M059J (cell line): ENCODE results near the gene KCNG2. TPM values are rescaled to one million over a fixed set of nuclear protein-coding genes. Genes with fewer than 3 reads are reported as not detected.

Experiments used
- DNase-seq: peaks from one replicate; pipeline ENCODE4 v3.0.0-alpha.2; 2012; ENCODE audit warnings: low read depth
- total RNA-seq: library from RNA; depleted of rRNA; stranded (reverse); fragments of >200 nt; shearing (Covaris generic); gene quantifications from 2 replicates; pipeline ENCODE4 v1.2.3, GENCODE V29; 2014

The KCNG2 gene
- total RNA-seq, 1 experiment from 2014 or later = not detected

DNA sequence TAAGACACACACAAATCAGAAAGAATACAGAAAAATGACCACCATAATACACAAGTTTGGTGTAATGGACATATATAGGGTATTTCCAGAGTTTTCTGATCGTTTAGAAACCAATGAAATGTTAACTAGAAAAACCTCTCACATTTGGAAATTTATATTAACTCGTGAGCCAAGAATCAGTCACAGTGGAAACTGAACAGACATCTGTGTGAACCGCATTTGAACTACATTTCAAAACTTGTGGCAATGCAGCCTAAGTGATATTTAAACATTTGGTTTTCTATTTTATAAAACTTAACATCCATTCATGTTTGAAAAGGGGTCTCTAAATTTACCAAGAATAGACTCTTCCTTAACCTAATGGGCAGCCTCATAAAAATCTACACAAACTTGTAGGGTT lies 29.0 kb upstream of the KCNG2 start:
- no peak for DNase-seq

- DNase-seq = no peak
These were observed 27.8 kb upstream of the KCNG2 start for GRCh38 chr18:79769698-79770500.

DNA sequence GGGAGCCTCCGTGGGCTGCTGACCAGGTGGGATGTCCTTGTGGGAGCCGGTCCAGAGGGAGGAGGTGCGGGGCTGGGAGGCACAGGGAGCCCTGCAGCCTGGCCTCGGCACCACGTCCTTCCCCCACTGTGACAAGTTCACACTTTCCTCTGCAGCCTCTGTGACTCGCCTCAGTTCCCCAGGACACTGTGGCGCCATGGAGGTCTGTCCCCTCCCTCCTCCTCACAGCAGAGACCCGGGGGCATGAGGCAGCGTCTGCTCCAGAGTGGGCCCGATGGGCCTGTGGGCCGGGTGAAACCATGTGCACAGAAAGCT lies 27.3 kb upstream of the KCNG2 start:
- no peak for DNase-seq

- DNase-seq = no peak
These were observed 26.9 kb upstream of the KCNG2 start for GRCh38 chr18:79770826-79771225.

GRCh38 chr18:79771446-79772107 lies 26.2 kb upstream of the KCNG2 start:
- no peak for DNase-seq

- DNase-seq = no peak
These were observed 25.5 kb upstream of the KCNG2 start for GRCh38 chr18:79772108-79772864.

DNA sequence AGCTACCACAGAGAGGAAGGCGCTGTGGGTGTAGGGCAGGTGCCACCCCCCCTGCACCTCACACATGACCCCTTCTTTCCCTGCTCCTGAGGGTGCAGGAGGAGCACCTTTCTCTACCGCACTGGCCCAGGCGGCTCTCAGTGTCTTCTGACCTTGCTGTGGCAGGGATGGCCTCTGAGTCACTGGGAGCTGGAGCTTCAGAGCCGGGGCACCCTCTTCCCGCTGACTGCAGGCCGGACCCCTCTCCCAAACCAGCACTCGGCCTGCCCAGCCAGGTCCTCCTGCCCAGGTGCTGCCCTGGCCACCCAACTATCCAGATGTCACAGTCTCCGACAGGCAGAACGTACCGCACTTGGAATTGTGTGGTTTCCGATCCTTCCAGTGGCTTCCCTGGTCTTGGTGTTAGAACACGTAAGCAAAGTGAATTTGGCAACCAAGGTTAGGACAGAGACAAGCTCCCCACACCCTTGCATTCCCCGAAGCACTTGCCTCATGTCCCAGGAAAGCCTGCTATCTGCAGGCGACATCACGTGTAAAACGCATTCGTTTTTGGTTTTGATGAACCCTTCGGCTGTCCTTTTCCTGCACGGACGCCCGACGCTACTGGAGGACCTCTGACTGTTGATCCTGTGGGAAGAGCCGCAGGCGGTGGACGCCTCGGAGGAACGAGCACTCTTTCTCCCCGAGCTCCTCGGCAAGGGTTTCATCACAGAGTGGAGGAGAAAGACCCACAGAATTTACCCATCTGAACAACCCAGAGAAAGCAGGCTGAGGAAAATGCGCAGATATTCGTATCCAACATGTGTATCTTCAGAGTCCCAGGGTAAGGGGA lies 24.7 kb upstream of the KCNG2 start:
- DNase-seq = no peak

DNA sequence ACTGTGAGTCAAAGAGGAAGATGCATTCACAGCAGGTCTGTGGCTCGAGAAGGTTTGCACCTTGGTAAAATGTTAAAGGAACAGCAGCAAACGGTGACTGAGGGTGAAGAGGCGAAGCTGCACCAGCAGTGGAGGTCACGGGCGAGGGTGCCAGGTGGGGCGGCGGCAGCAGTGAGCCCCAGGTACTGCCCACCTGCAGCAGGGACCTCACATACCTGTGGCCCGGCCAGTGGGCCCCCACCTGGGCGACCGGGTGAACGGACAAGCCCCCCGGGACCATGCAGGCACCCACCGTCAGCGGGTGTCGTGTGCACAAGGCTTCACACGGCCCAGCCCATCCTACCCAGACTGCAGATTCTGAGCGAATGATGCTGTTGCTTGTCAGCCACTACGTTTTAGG lies 23.6 kb upstream of the KCNG2 start:
- no peak for DNase-seq

- DNase-seq = no peak
These were observed 22.1 kb upstream of the KCNG2 start for GRCh38 chr18:79775441-79776221.

GRCh38 chr18:79776674-79777073 lies 21.1 kb upstream of the KCNG2 start:
- DNase-seq = no peak

DNA sequence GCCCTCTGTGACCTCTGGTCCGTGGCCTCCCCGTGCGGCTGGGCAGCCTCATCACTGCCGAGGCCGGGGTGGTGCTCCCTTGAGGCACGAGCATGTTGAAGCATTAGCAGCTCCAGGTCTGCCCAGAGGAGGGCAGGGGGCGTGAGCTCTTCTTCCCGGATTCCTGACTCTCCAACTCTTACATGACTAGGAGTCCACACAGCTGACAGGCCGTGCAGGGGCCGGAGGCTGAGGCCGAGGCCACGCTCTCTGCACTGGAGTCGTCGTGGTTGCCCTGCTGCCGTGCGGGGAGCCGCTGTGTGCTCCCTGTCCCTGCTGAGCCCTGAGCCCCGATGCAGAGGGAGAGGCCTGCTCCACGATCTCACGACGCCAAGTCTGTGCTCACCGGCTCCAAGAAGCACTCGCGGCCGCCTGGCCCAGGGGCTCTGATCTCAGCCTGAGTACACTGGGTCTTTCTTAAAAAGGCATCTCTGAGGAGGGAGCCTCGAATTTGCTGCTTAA lies 19.4 kb upstream of the KCNG2 start:
- no peak for DNase-seq

DNA sequence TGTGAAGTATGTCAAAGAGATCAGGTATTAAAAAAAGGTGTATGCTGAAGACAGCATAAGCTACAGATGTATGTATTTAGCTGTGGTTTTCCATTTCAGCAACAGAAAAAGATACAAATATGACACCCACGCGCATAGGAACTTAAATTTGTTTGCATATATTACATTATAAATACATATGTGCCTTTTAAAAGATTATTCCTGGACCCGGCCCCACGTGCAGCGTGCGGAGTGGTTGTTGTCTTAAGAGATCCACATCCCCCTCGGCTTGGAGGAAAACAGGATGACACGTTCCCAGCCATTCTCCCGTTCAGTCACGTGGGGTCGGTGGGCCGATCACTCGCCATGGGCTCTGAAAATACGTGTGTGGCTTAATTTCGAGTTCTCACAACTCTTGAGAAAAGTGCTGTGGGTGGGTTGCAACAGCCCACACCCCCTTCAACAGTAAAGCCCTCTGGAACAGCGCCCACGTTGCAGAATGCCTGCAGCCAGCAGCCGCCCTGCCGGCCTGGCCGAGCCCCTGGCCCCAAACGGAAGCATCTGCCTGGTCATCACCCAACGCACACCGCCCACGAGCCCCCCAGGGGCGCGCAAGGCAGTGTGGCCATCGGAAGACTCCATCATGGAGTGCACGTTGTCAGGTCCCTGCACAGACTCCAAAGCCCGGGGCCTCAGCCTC lies 18.6 kb upstream of the KCNG2 start:
- DNase-seq = no peak

DNA sequence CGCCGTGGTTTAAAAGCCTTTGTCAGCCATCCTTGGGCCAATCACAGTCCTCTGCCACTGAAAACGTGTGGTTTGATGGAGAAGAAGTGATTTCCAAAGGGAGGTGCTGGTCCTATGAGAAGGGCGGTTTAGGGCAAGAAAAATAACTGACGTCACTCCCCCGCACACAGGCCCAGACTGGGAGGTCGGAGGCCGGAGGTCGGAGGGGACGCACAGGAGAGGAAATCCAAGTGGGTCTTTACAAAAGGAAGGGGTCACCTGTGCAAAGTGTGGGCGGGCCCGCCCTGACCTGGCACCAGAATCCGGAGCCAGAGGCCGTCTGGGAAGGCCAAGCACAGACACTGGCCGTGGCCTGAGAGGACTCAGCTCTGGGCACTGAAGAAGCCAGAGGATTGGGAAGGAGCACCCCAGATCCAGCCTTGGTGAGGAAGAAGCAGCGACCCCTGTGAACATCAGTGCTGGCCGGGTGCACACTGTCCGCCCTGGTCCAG lies 18.0 kb upstream of the KCNG2 start:
- no peak for DNase-seq

DNA sequence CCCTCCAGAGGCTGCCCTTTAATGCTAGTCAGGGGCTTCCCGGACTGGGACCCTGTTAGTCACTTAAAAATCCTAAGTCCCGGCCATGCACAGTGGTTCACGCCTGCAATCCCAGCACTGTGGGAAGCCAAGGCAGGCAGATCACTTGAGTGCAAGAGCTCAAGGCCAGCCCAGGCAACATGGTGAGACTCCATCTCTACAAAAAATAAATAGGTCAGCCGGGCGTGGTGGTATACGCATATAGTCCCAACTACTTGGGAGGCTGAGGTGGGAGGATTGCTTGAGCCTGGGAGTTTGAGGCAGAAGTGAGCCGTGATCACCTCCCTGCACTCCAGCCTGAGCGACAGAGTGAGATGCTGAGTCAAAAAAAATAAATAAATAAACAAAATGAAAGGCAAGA lies 17.2 kb upstream of the KCNG2 start:
- no peak for DNase-seq

GRCh38 chr18:79781331-79781941 lies 16.3 kb upstream of the KCNG2 start:
- DNase-seq = peak; percentile 4

- no peak for DNase-seq
These were observed 15.0 kb upstream of the KCNG2 start for GRCh38 chr18:79782566-79783308.

DNA sequence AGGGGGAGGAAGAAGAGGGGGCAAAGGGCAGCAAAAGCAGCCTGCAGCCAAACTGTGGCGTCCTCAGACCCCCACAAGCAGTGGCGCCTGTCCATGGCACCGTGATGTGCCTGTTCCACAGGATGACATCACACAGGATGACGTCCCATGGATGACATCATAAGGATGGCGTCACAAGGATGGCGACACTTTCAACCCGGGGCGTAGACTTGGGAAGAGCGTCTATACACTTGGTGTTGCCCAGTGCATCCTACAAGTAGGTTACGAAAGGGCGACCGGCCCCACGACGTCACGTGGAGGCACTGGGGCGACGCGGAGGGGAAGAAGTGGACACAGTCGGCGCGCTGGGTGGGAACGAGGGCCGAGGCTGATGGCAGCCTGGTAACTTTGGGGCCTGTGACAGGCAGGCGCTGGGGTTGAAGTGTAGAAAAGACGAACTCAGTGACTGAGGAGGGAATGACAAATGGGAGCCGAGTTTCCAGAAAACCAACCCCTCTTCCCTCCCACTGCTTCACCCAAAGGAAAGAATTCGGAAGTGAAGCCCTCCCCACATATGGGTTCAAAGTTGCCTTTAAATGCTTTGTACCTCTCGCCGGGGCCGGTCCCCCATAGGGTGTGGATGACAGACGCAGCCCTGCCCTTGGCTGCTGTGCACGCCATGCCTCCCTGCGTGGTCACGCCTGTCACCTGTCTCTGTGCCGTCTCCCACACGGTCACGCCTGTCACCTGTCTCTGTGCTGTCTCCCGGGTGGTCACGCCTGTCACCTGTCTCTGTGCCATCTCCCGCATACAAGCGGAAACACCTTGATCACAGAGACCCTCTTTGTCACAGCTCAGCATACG lies 13.4 kb upstream of the KCNG2 start:
- no peak for DNase-seq
